H1 (cell line): ENCODE measurements around the gene TRNAU1AP. TPM values are rescaled to one million over a fixed set of nuclear protein-coding genes. Genes with fewer than 3 reads are reported as not detected.

ENCODE experiments used
- CHD7 ChIP-seq: fragments of 300-600 bp; sonication (generic); IDR thresholded peaks from 2 replicates; pipeline ENCODE4 v1.7.1; 2012; ENCODE audit warnings: low read length, moderate library complexity, mild to moderate bottlenecking, inconsistent platforms; ENCODE audit not compliant: insufficient replicate concordance
- CREB1 ChIP-seq: IDR thresholded peaks from 2 replicates; pipeline ENCODE4 v1.6.1; 2012; ENCODE audit warnings: inconsistent platforms
- HDAC2 ChIP-seq, 2 experiments: fragments of 300-600 bp in 1 of 2; sonication (generic) in 1 of 2; IDR thresholded peaks; 2 replicates each; pipeline ENCODE4 v1.6.1; 2011 to 2012; ENCODE audit warnings: low read depth in 2 of 2, low read length in 2 of 2, mild to moderate bottlenecking in 2 of 2, moderate library complexity in 2 of 2, borderline replicate concordance in 1 of 2, inconsistent platforms in 1 of 2
- MAX ChIP-seq: IDR thresholded peaks from 2 replicates; pipeline ENCODE4 v1.6.1; 2012; ENCODE audit warnings: inconsistent platforms
- POLR2A ChIP-seq, 2 experiments: IDR thresholded peaks; 1 replicate in 1 of 2; 2 replicates in 1 of 2; pipeline ENCODE4 v1.6.1; 2011; ENCODE audit warnings: low read depth in 2 of 2, low read length in 2 of 2, mild to moderate bottlenecking in 2 of 2; ENCODE audit errors: control extremely low read depth in 1 of 2
- POLR2AphosphoS5 ChIP-seq: IDR thresholded peaks from 2 replicates; pipeline ENCODE4 v1.6.1; 2011; ENCODE audit warnings: low read depth, low read length
- POU5F1 ChIP-seq: IDR thresholded peaks from 2 replicates; pipeline ENCODE4 v1.6.1; 2011; ENCODE audit warnings: low read depth, mild to moderate bottlenecking, low read length, moderate library complexity
- SIRT6 ChIP-seq: IDR thresholded peaks from one replicate; pipeline ENCODE4 v1.7.1; 2012; ENCODE audit warnings: low read length, inconsistent platforms
- polyA plus RNA-seq, 7 experiments: library from polyadenylated mRNA; depleted of rRNA in 3 of 7; stranded (reverse) in 5 of 7; unstranded in 2 of 7; fragments of >200 nt in 5 of 7; fragments of 200-250 nt in 2 of 7; gene quantifications; 1 replicate in 5 of 7; 2 replicates in 1 of 7; 4 replicates in 1 of 7; pipeline versions ENCODE4 v1.2.1 to v1.2.3, GENCODE V29; 2011 to 2013; ENCODE audit warnings: missing spikeins in 2 of 7, mixed read lengths in 2 of 7
- total RNA-seq: library from RNA; stranded (reverse); fragmentation: NEBNext Ultra II Directional; extraction: Animal tissue kit (Norgen Biotek cat#: 25700); gene quantifications from 2 replicates; pipeline ENCODE4 v1.2.1, GENCODE V29; 2021

The TRNAU1AP gene
- total and polyA plus RNA-seq, 2 of the 8 experiments (the other 6 are each of a cell fraction or from before 2014, with no cell fraction given) = 35.2 to 37.1 TPM

DNA sequence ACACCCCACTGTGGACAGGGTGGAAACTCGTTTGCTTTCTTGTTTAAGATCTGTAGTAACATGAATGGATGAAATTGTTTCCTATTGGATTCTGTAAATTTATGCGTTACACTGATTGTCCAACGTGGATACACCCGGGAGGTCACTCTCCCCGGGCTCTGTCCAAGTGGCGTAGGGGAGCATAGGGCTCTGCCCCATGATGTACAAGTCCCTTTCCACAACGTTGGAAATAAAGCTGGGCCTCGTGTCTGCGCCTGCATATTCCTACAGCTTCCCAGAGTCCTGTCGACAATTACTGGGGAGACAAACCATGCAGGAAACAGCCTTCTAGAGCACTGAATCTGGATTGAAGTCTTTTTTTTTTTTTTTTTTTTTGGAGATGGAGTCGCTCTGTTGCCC is 45.6 kb upstream of the TRNAU1AP start (continued):
- TF ChIP-seq CHD7 (peak; percentile 41), POLR2A (IDR thresholded peaks at IDR 0.05; ENCODE audit: control extremely low read depth in 1 of 2, low read depth in 2 of 2, low read length in 2 of 2) (peak in 1 of 2 experiments; percentile 87; a peak in 1 of 3 replicates), SIRT6 (peak; percentile 47), MAX (0 out of 2 replicates have a peak, but pooled peaks have one; percentile 22), POLR2AphosphoS5 (peak; percentile 99), POU5F1 (0 out of 2 replicates have a peak, but pooled peaks have one; percentile 19), HDAC2 (IDR thresholded peaks at IDR 0.05; ENCODE audit: borderline replicate concordance in 1 of 2, low read depth in 2 of 2, low read length in 2 of 2) (no peak), CREB1 (0 out of 2 replicates have a peak, but pooled peaks have one; percentile 4)
